KBM-7 (cell line): ENCODE measurements around the gene HNRNPH2.

Source experiments
- DNase-seq: peaks from one replicate; pipeline ENCODE4 v3.0.0-alpha.2; 2015
- in situ Hi-C: fragments of 300-500 bp; cut with MboI; formaldehyde crosslinking; loops from 2 replicates; pipeline ENCODE4 v1.14.3; 2020; ENCODE audit warnings: low sequenced_read_pairs, low pct_unique_long_range_greater_than_20kb, mixed read lengths

The HNRNPH2 gene

GRCh38 chrX:101393530-101394305, 14.3 kb upstream of the HNRNPH2 start:
- no peak for DNase-seq
- in situ Hi-C loops: no loop called here

DNA sequence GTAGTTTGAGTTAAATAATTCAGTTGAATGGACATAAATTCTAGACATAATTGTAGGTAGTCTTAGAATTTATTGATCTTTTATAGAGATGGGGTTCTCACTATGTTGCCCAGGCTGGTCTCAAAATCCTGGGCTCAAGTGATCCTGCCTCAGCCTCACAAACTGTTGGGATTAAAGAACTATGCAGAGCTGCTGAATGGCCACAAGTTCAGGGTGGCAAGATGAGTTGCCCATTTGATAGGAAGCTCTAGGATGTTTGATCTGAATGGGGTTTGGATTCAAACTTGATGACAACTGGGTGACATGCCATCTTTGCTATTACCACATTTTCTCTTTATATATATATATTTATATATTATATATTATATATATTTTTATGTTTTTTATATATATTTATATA, 13.7 kb upstream of the HNRNPH2 start:
- in situ Hi-C loops: no loop called here
- no peak for DNase-seq

GRCh38 chrX:101395789-101396188, 12.2 kb upstream of the HNRNPH2 start:
- peak; percentile 45 for DNase-seq
- in situ Hi-C loops: no loop called here

DNA sequence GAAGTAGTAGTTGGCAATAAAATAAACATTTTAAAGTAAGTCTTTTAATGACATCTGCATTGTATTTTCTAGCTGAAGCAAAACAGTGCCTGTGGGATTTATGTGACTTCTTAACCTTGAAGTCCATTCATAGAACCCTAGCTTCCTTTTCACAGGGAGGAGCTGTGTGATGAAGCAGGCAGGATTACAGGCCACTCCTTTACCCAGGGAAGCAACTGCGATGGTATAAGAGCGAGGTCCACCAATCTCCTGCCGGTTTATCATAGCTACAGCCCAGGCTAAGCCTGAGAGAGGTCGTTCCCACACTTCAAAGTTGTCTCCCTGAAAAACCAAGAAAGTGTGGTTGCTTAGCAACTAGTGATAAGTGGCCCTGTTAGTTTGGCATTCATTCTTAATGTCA, 10.2 kb upstream of the HNRNPH2 start:
- in situ Hi-C loops: no loop called here

DNA sequence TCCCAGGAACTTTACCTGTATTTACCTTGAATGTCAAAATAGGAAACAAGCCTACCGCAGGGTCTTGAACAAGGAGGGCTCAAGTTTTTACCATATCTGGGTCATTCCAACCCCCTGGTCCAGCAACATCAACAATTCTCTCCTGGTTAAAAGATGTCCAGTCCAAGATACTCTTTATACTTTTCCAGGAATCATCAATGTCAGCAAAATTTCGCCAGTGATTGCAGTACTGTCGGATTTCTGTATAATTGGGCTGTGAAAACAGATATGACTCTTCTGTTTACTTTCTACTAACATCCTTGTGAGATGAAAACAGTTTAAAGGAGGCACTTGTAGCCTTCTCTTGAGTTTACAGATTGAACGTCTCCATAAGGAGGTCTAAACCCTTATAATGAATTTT, 9.3 kb upstream of the HNRNPH2 start:
- DNase-seq: no peak
- in situ Hi-C loops: no loop called here

More for the DNA sequence above, 10.2 kb upstream of the HNRNPH2 start:
- DNase-seq: no peak

DNA sequence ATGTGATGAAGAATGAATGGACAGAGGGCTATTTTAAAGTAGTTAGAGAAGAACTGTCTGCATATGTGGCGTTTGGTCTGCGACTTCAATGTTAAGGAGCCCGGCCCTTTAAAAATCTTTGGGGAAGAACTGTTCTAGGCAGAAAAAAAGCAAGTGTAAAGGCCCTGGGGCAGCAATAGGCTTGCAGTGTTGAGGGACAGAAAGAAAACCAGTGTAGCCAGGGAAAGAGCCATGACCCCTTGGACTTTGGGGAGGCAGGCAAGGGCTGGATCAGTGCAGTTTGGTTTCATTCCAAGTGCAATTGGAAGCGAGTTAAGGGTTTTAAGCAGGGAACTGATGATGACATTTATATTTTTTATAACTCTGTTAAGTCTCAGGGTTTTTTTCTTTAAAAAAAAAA, 8.2 kb upstream of the HNRNPH2 start:
- in situ Hi-C loops: no loop called here
- no peak for DNase-seq

- in situ Hi-C loops: no loop called here
- peak; percentile 71 for DNase-seq
Measured at GRCh38 chrX:101407167-101407747, 765 bp upstream of the HNRNPH2 start.

- no peak for DNase-seq
- in situ Hi-C loops: no loop called here
Measured at GRCh38 chrX:101408532-101408841, 465 bp downstream of the HNRNPH2 start.

- no peak for DNase-seq
- in situ Hi-C loops: no loop called here
Measured at GRCh38 chrX:101409043-101409442, 1.0 kb downstream of the HNRNPH2 start.

DNA sequence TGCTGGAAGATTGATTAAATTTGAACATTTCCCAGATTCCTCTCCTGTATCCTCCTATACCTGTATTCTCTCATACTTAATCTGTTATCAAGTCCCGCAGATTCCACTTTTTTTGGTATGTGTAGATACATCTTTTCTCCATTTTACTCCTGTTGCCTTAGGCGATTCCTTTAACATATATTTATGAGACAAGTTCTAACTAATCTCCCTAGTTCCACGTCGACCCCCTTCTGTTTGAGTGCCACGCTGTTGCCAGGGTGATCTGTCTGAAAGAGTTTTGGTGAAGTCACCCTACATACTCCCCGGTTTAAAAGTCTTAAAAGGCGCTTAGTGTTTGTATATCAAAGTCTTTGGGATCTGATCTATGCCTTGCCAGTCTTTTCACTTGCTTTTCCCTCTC, 2.4 kb downstream of the HNRNPH2 start:
- DNase-seq: no peak
- in situ Hi-C loops: no loop called here

GRCh38 chrX:101411984-101412383, 4.0 kb downstream of the HNRNPH2 start:
- in situ Hi-C loops: no loop called here
- no peak for DNase-seq

DNA sequence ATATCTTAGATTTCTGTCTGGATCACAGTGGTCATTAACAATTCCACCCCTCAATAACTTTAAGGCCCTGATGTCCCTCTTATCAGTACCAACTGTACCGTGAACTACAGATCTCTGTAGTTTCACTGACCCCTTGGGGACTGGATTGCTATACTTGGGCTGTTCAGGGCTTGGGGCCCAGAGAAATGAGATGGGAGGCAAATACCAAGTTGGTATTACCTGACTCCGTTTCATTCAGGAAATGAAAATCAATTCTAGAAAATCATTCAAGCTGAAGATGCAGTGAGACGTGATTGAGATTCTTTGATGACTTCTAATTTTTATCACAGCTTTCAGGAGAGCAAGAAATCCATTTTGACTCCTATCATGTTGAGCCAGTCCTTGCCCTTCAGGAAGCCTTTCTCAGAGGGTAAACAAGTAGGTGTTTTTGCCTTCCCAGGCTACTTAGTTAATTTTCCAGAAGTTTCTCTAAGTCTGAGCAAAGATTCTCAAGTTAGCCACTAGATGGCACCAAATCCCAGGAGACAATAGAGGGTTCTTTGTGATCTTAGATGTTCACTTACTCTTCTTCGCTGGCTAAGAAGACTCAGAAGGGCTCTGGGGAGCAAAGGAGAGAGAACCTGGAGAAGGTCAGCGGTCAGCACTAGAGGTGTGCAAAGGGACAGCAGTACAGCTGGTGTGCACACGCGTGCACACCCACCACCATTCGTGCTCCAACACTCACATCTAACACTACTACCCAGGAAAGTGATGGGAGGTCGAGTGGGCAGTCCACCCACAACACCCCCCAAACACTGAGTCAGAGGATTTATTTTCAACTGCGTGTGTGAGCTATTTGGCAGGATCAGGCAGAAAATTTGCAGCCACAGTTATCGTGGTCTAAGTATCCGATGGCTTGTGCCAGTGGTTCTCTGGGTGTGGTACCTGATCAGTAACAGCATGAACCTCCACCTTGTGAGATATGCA, 7.4 kb downstream of the HNRNPH2 start:
- DNase-seq: peak; percentile 68
- in situ Hi-C loops: no loop called here

GRCh38 chrX:101416691-101417090, 8.7 kb downstream of the HNRNPH2 start:
- DNase-seq: no peak
- in situ Hi-C loops: no loop called here

DNA sequence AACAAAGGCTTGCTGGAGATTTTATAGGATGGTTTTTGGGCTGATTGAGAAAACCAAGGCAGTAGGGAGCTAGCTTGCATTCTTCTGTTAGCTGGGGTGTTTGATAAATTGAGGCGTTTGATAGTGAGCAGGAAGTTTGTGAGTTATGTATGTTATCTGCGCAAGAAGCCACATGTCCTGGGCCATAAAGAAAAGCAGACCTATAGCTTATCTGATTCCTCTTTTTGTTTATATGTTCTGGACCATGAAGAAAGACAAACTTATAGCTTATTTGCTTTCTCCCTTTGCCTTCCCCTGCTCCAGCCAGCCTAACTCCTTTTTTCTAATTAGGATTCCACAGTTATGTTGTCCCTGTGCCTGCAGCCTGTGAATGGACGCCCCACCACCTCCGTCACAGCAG, 9.2 kb downstream of the HNRNPH2 start:
- in situ Hi-C loops: no loop called here
- no peak for DNase-seq

DNA sequence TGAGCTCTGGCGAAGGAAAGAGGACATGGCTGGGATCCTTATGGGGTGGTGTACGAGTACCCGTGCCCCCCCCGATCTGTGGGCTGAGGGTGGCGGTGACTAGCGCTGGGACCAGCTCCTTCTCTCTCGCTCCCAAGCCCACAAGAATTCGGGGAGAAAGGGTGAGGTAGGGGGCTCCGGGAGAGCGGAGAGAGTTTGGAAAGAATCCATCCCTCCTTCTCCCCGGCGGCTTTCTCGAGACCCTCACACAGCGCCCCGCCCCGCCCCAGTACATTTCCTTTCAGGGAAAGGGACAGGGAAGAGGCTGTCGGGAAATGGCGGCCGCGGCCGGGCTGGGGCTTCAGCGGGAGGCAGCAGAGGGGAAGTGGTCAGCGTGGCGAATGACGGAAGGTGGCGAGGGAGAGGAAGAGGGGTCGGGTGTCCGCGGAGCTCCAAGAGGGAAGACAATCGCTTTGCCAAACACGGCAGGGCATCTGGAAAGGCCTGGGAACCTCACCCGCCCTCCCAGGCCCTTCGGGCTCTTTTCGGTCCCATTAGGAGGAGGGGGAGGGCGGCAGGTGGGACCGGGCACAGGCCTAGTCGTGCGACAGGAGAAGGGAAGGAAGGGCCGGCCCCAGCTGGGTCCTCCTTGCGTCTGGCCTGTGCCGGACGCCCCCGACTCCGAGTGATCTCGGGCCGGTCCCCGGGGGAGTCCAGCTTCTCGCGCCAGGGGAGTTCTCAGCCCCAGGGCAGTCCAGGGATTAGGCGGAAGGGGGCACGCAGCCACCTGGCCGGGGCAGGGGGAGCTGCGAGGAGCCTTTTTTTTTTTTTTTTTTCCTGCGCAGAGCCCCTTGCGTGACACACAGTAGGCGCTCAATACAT, 10.2 kb downstream of the HNRNPH2 start:
- peak; percentile 49 for DNase-seq
- in situ Hi-C loops: no loop called here

DNA sequence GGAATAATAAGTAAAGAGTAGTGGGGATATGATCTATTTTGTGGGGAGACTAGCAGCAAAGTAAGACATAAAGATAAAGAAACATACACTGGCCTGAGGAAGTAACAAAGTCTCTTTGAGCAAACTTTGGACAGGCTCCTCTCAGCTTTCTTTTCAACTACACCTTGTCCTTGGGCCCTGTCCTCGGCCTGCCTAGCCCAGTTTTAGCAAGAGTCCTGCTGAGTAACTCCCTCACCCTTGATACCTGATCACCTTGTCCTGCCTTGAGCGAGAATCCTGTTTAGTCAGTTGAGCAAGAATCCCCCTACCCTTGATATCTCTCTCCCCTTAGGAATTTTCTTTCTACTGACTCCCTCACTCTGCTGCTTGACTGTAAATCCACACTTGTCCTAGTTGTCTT, 11.5 kb downstream of the HNRNPH2 start:
- in situ Hi-C loops: no loop called here

DNA sequence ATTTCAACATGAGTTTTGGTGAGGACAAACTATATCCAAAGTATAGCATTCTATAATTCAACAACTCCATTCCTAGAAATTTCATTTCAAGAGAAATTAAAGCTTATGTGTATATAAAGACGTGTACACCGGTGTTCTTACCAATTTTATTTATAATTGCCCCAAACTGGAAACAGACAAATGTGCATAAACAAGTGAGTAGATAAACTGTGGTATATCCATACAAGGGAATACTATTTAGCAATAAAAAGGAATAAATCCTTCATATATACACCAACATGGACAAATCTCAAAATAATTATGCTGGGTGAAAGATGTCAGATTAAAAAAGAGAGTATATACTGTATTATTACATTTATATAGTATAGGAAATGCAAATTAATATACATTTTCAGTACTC, 19.9 kb downstream of the HNRNPH2 start:
- no peak for DNase-seq
- in situ Hi-C loops: no loop called here

More for the DNA sequence above, 11.5 kb downstream of the HNRNPH2 start:
- DNase-seq: no peak

DNA sequence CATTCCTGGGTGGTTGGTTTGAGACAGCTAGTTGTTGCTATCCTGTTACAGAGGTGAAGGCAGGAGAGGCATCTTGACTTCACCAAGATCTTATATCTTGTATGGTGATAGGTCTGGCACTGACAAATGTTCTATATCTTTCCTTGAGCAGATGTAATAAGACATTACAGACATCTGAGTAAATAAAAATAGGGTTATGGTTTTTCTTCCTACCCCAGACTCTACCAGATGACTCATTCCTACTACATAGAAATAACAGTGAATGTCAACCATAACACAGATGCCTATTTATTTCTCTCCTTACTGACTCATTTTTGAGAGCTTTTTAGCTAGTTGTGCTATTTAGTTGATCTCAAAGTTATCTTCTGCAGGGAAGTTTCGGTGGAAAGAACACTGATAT, 21.9 kb downstream of the HNRNPH2 start:
- in situ Hi-C loops: no loop called here
- no peak for DNase-seq

DNA sequence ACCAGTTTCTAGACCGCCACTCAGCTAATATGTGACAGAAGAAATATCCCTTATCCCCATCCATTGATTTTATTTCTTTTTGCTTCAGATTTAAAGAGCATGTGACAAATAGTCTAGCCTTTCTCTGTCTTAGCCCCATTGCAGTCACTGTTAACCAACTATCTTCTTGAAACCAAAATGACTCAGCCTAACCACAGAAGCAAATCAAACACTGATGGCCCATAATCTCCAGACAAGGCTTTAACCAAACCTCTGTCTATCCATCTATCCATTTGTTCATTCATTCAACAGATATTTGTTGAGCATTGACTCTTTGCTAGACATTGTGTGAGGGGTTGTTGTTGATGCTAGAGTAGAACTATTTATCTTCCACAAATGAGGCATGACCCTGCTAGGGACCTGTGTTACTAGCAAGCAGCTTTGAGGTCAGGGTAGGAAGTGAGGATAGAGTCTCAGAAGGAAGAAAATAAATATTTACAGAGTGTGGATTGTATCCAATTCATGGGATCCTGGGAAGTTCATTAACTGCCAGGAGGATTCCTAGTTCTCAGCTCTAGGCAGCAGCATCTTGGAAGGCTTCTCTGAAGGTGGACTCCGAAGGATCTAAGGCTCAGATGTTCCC, 22.5 kb downstream of the HNRNPH2 start:
- no peak for DNase-seq
- in situ Hi-C loops: no loop called here
